WTC11 (cell line): ENCODE results near the gene KLHL29. TPM values are rescaled to one million over a fixed set of nuclear protein-coding genes. Genes with fewer than 3 reads are reported as not detected.
"Not testable (repeated sequence)": the region's sequence is repeated elsewhere in the genome, so short reads cannot be mapped to it uniquely, and the experiment has no call there.

Source experiments
- ATAC-seq: fragments of 200-7000 bp; cut with Tn5 transposase; 2 replicates; pipeline ENCODE4 v1.10.0; 2021; ENCODE audit warnings: mild to moderate bottlenecking, moderate library complexity
- CTCF ChIA-PET: fragments of 300-600 bp; sonication (Branson Sonifier 250); formaldehyde crosslinking; loops from one replicate; lab custom pipeline; 2021; ENCODE audit warnings: antibody characterized with exemption; lab: Charles Lee
- POLR2A ChIA-PET: fragments of 350-600 bp; sonication (Branson Sonifier 250); formaldehyde crosslinking; loops from one replicate; lab custom pipeline; 2021; ENCODE audit warnings: antibody characterized with exemption; lab: Charles Lee
- DNase-seq: peaks from one replicate; pipeline ENCODE4 v3.0.0; 2021; ENCODE audit warnings: low spot score
- H3K27ac Mint-ChIP-seq: 2 replicates; pipeline ENCODE4 v1.8.0; 2021; ENCODE audit warnings: mixed read lengths
- H3K27me3 Mint-ChIP-seq: 2 replicates; pipeline ENCODE4 v1.8.0; 2021; ENCODE audit warnings: low read depth, mild to moderate bottlenecking, moderate library complexity, mixed read lengths
- H3K36me3 Mint-ChIP-seq: 2 replicates; pipeline ENCODE4 v1.8.0; 2021; ENCODE audit warnings: mixed read lengths
- H3K4me1 Mint-ChIP-seq: 2 replicates; pipeline ENCODE4 v1.8.0; 2022; ENCODE audit warnings: mixed read lengths
- H3K4me3 Mint-ChIP-seq: 2 replicates; pipeline ENCODE4 v1.8.0; 2021; ENCODE audit warnings: mild to moderate bottlenecking, moderate library complexity, mixed read lengths
- H3K9me3 Mint-ChIP-seq: 2 replicates; pipeline ENCODE4 v1.8.0; 2021; ENCODE audit warnings: mixed read lengths
- ARID4B ChIP-seq: sonication (generic); formaldehyde crosslinking; IDR thresholded peaks from 2 replicates; pipeline ENCODE4 v1.8.0; 2023; ENCODE audit warnings: missing genetic modification reagents, mild to moderate bottlenecking, borderline replicate concordance
- ATF3 ChIP-seq: sonication (generic); formaldehyde crosslinking; conservative IDR thresholded peaks from 2 replicates; pipeline ENCODE4 v1.8.1; 2022; ENCODE audit warnings: mild to moderate bottlenecking, missing genetic modification reagents
- CBFB ChIP-seq: sonication (generic); formaldehyde crosslinking; IDR thresholded peaks from 2 replicates; pipeline ENCODE4 v1.8.1; 2022; ENCODE audit warnings: mild to moderate bottlenecking, low read depth, missing genetic modification reagents
- CREM ChIP-seq: sonication (generic); formaldehyde crosslinking; IDR thresholded peaks from 2 replicates; pipeline ENCODE4 v1.8.1; 2022; ENCODE audit warnings: mild to moderate bottlenecking, missing genetic modification reagents, moderate library complexity
- CTCF ChIP-seq: fragments of 200-600 bp; IDR thresholded peaks from 2 replicates; pipeline ENCODE4 v1.8.0; 2022; ENCODE audit warnings: antibody characterized with exemption
- ELF4 ChIP-seq: sonication (generic); formaldehyde crosslinking; IDR thresholded peaks from 2 replicates; pipeline ENCODE4 v1.8.1; 2022; ENCODE audit warnings: low read depth, mild to moderate bottlenecking, moderate library complexity, missing genetic modification reagents
- FOXK1 ChIP-seq: sonication (generic); formaldehyde crosslinking; IDR thresholded peaks from 2 replicates; pipeline ENCODE4 v1.8.0; 2022; ENCODE audit warnings: mild to moderate bottlenecking, moderate library complexity, missing genetic modification reagents
- FOXP1 ChIP-seq: sonication (generic); formaldehyde crosslinking; IDR thresholded peaks from 2 replicates; pipeline ENCODE4 v1.8.0; 2022; ENCODE audit warnings: missing genetic modification reagents, mild to moderate bottlenecking, moderate library complexity, borderline replicate concordance
- GTF2I ChIP-seq: fragments of 250-450 bp; sonication (Bioruptor Pico); conservative IDR thresholded peaks from 2 replicates; pipeline ENCODE4 v1.4.0; 2021; ENCODE audit warnings: mild to moderate bottlenecking
- NFE2L1 ChIP-seq: sonication (generic); formaldehyde crosslinking; IDR thresholded peaks from 2 replicates; pipeline ENCODE4 v1.8.1; 2023; ENCODE audit warnings: missing genetic modification reagents
- NFYB ChIP-seq: sonication (generic); formaldehyde crosslinking; conservative IDR thresholded peaks from 2 replicates; pipeline ENCODE4 v1.8.0; 2022; ENCODE audit warnings: low read depth, missing genetic modification reagents
- PRRX2 ChIP-seq: fragments of 250-450 bp; sonication (Bioruptor Pico); IDR thresholded peaks from 2 replicates; pipeline ENCODE4 v1.8.0; 2021; ENCODE audit warnings: mild to moderate bottlenecking
- RELA ChIP-seq: sonication (generic); formaldehyde crosslinking; IDR thresholded peaks from 2 replicates; pipeline ENCODE4 v1.8.1; 2022; ENCODE audit warnings: missing genetic modification reagents, mild to moderate bottlenecking, borderline replicate concordance
- SMAD3 ChIP-seq: sonication (generic); formaldehyde crosslinking; IDR thresholded peaks from 2 replicates; pipeline ENCODE4 v1.8.0; 2022; ENCODE audit warnings: missing genetic modification reagents, mild to moderate bottlenecking, borderline replicate concordance
- TP53 ChIP-seq: sonication (generic); formaldehyde crosslinking; IDR thresholded peaks from 2 replicates; pipeline ENCODE4 v1.8.1; 2023; ENCODE audit warnings: mild to moderate bottlenecking, missing genetic modification reagents
- ZBTB21 ChIP-seq: sonication (generic); formaldehyde crosslinking; IDR thresholded peaks from 2 replicates; pipeline ENCODE4 v1.8.1; 2023; ENCODE audit warnings: mild to moderate bottlenecking, missing genetic modification reagents, borderline replicate concordance
- ZBTB43 ChIP-seq: sonication (generic); formaldehyde crosslinking; IDR thresholded peaks from 2 replicates; pipeline ENCODE4 v1.8.1; 2023; ENCODE audit warnings: mild to moderate bottlenecking, missing genetic modification reagents
- ZNF423 ChIP-seq: fragments of 250-450 bp; sonication (Bioruptor Pico); IDR thresholded peaks from 2 replicates; pipeline ENCODE4 v2.1.2; 2022; ENCODE audit warnings: mild to moderate bottlenecking, moderate library complexity
- total RNA-seq: library from RNA; stranded (reverse); gene quantifications from 3 replicates; pipeline ENCODE4 v1.2.3, GENCODE V29; 2021

The KLHL29 gene
- total RNA-seq, 1 experiment from 2014 or later = 7.1 TPM

- TF ChIP-seq ZBTB43 (no peak), FOXP1 (no peak)
Observed at GRCh38 chr2:23721454-23721826, 336.5 kb downstream of the KLHL29 start (continued).

GRCh38 chr2:23722255-23722654, 337.3 kb downstream of the KLHL29 start:
- DNase-seq = no peak
- no peak for TF ChIP-seq NFYB (CRISPR knock-in tag)
- no peak for TF ChIP-seq CREM
- no peak for TF ChIP-seq ELF4 (CRISPR knock-in tag)
- TF ChIP-seq ZBTB21 (CRISPR knock-in tag) = no peak
- no peak for TF ChIP-seq SMAD3
- no peak for TF ChIP-seq GTF2I (CRISPR knock-in tag)
- TF ChIP-seq NFE2L1 = no peak
- H3K27me3 Mint-ChIP-seq = no peaks in the 10 kb centered on the region
- H3K4me1 Mint-ChIP-seq = no peaks in the 10 kb centered on the region
- ChIA-PET CTCF (no interaction called here), POLR2A (no interaction called here)
- H3K4me3 Mint-ChIP-seq = no peak overlapping the region
- ATAC-seq = no peak
- H3K27ac Mint-ChIP-seq = no peak overlapping the region
- peaks cover 25% of the 10 kb centered on the region for H3K9me3 Mint-ChIP-seq
- peaks cover 26% of the 10 kb centered on the region for H3K36me3 Mint-ChIP-seq

- H3K27ac Mint-ChIP-seq, ATAC-seq, DNase-seq, CTCF ChIA-PET, H3K4me1 Mint-ChIP-seq, H3K27me3 Mint-ChIP-seq, H3K4me3 Mint-ChIP-seq, POLR2A ChIA-PET: not testable (repeated sequence)
- H3K36me3 Mint-ChIP-seq = peaks cover 26% of the 10 kb centered on the region
- peaks cover 25% of the 10 kb centered on the region for H3K9me3 Mint-ChIP-seq
Observed at GRCh38 chr2:23723029-23723428, 338.1 kb downstream of the KLHL29 start.

GRCh38 chr2:23734416-23734815, 349.4 kb downstream of the KLHL29 start:
- H3K4me3 Mint-ChIP-seq = no peak overlapping the region
- TF ChIP-seq FOXK1 (CRISPR knock-in tag) (no peak), TP53 (CRISPR knock-in tag) (no peak)
- TF ChIP-seq, all 79 proteins: peak for 0
- Mint-ChIP-seq H3K27ac (no peak overlapping the region), H3K4me1 (peaks cover 4% of the 10 kb centered on the region; the same call in 1 of the 2 replicates), H3K9me3 (peaks cover 27% of the 10 kb centered on the region), H3K27me3 (no peaks in the 10 kb centered on the region; the same call in 1 of the 2 replicates), H3K36me3 (peaks cover 31% of the 10 kb centered on the region)
- ATAC-seq = no peak
- DNase-seq = no peak
- ChIA-PET CTCF (no interaction called here), POLR2A (no interaction called here)

- H3K27me3 Mint-ChIP-seq, ATAC-seq, CTCF ChIA-PET, H3K4me1 Mint-ChIP-seq, DNase-seq, POLR2A ChIA-PET, H3K27ac Mint-ChIP-seq, H3K4me3 Mint-ChIP-seq: not testable (repeated sequence)
- peaks cover 33% of the 10 kb centered on the region for H3K9me3 Mint-ChIP-seq
- H3K36me3 Mint-ChIP-seq = peaks cover 35% of the 10 kb centered on the region
Observed at GRCh38 chr2:23736783-23737182, 351.8 kb downstream of the KLHL29 start.

GRCh38 chr2:23745068-23745725, 360.2 kb downstream of the KLHL29 start:
- POLR2A ChIA-PET = no interaction called here
- DNase-seq = no peak
- no peak for ATAC-seq
- CTCF ChIA-PET = interaction anchor here (0.6 kb wide), 1 partner anchor 109 kb away, joined by 3 read pairs; no protein-coding TSS in a partner anchor
- Mint-ChIP-seq H3K36me3 (peaks cover 13% of the 10 kb centered on the region), H3K4me1 (peaks cover 15% of the 10 kb centered on the region), H3K27ac (0 out of 2 replicates have a peak overlapping the region, but pooled peaks have one; percentile 74), H3K27me3 (no peaks in the 10 kb centered on the region), H3K4me3 (no peak overlapping the region), H3K9me3 (peaks cover 16% of the 10 kb centered on the region)
- TF ChIP-seq CTCF (no peak), ARID4B (no peak), PRRX2 (CRISPR knock-in tag) (no peak), RELA (CRISPR knock-in tag) (no peak), ATF3 (CRISPR knock-in tag) (no peak), CBFB (CRISPR knock-in tag) (no peak), ZNF423 (CRISPR knock-in tag) (no peak)
